ENCODE results near the gene TMEM163. TPM values are rescaled to one million over a fixed set of nuclear protein-coding genes. Genes with fewer than 3 reads are reported as not detected.

The TMEM163 gene
- total and polyA plus RNA-seq, 2 of the 13 experiments (the other 11 are each of a cell fraction or from before 2014, with no cell fraction given): 0.05 TPM; not detected in 1

DNA sequence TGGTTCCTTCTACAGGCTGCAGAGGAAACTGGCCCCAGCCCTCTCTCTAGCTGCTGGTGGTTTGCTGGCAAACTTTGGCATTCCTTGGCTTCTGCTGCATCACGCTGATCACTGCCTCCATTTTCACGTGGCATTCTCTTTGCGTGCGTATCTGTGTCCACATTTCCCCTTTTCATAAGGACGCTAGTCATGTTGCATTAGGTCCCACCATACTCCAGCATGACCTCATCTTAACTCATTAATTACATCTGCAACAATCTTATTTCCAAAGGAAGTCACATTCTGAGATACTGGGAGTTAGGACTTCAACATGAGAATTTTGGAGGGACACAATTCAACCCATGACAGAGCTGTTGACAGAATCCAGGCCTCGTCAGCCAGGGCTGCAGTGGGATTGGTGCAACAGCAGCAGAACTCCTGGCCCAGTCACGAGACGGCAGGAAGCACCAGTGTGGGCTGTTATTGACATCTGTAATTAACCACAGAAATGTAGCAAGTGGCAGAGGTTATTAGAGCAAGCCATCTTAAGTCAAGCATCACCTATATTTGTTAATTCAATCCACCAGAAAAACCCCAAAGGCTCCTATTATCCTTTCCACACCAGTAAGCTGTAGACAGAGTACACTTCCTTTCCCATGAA, 132.4 kb downstream of the TMEM163 start:
- no TSS peak for BruUV-seq (replicated peaks)
- 38% methylated on average over 8 of the region's 8 CpGs for whole genome bisulfite sequencing (ENCODE audit: low lambda C conversion rate)
- no peaks in the 10 kb centered on the region; a peak in 1 of 5 replicates for H3K27me3 ChIP-seq (ENCODE audit: control insufficient read depth in 1 of 2, insufficient read depth in 2 of 2, low read length in 2 of 2)
- no peak overlapping the region for H3K4me3 ChIP-seq (replicated peaks in 1 of 3; ENCODE audit: insufficient read depth in 1 of 3, low read depth in 2 of 3, low read length in 3 of 3)
- DNase-seq (ENCODE audit: low spot score): no peak
- in situ Hi-C loops (cut with HindIII; ENCODE audit: extremely low pct_ligation_motif_present, low pct_unique_long_range_greater_than_20kb): no loop called here
- no peak overlapping the region for H2AFZ ChIP-seq (ENCODE audit: low read length)
- no peak for ATAC-seq
- ChIA-PET POLR2A (no interaction called here), CTCF (ENCODE audit: low intra/inter-chr PET ratio, low total read pairs) (no interaction called here)
- H3K9me3 ChIP-seq (ENCODE audit: low read length): peaks cover 20% of the 10 kb centered on the region
- H4K20me1 ChIP-seq (ENCODE audit: insufficient read depth, low read length): no peaks in the 10 kb centered on the region
- H3K27ac ChIP-seq (ENCODE audit: extremely low read length, insufficient read depth, low read length): no peak overlapping the region
- no peaks in the 10 kb centered on the region for H3K79me2 ChIP-seq (ENCODE audit: insufficient read depth, low read length)
- no peaks in the 10 kb centered on the region for H3K36me3 ChIP-seq (replicated peaks in 1 of 2; ENCODE audit: control insufficient read depth in 1 of 2, insufficient read depth in 2 of 2, low read length in 2 of 2)
- FAIRE-seq: no peak
- no peak overlapping the region for H3K4me2 ChIP-seq (ENCODE audit: low read depth, low read length)
- intact Hi-C loops (cut with micrococcal nuclease; ENCODE audit: unreplicated experiment): no loop called here
- peaks cover 25% of the 10 kb centered on the region for H3K4me1 ChIP-seq (ENCODE audit: insufficient read depth, low read length)
- no peak for TF ChIP-seq ZNF225 (CRISPR knock-in tag; IDR thresholded peaks at IDR 0.05)
- no peak overlapping the region for H3K9ac ChIP-seq (ENCODE audit: insufficient read depth, low read depth, low read length)

DNA sequence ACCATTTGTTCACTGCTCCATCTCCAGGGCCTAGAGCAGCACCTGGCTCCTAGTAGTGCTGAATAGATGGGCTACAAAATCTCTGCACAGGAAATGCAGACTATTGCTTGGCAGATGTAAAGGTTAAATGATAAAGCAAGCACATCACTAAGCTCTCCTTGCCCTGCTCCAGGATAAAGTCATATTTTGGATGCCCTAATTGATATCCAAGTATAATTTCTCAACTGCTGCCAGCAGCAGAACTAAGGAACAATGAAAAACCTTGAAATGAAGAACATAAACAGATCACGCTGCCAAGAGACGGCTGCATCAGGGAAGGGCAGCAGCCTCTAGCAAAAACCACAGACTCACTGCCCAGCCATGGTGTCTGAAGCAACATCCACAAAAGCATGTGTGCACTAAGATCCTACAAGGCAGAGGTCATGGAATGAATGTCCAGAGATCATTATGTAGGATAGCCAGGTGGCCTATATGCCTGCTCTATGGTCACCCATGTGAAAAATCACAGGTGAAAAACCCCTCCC, 134.7 kb downstream of the TMEM163 start:
- TF ChIP-seq, protein P1, sequence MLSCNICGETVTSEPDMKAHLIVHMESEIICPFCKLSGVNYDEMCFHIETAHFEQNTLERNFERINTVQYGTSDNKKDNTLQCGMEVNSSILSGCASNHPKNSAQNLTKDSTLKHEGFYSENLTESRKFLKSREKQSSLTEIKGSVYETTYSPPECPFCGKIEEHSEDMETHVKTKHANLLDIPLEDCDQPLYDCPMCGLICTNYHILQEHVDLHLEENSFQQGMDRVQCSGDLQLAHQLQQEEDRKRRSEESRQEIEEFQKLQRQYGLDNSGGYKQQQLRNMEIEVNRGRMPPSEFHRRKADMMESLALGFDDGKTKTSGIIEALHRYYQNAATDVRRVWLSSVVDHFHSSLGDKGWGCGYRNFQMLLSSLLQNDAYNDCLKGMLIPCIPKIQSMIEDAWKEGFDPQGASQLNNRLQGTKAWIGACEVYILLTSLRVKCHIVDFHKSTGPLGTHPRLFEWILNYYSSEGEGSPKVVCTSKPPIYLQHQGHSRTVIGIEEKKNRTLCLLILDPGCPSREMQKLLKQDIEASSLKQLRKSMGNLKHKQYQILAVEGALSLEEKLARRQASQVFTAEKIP (CRISPR knock-in tag; IDR thresholded peaks at IDR 0.05; ENCODE audit: borderline replicate concordance): no peak
- TF ChIP-seq ZKSCAN8 (CRISPR knock-in tag; IDR thresholded peaks at IDR 0.05; ENCODE audit: borderline replicate concordance) (no peak), ZNF232 (CRISPR knock-in tag; IDR thresholded peaks at IDR 0.05; ENCODE audit: borderline replicate concordance) (no peak), MYC (CRISPR knock-in tag; IDR thresholded peaks at IDR 0.05; ENCODE audit: borderline replicate concordance) (no peak), JUNB (CRISPR knock-in tag; IDR thresholded peaks at IDR 0.05; ENCODE audit: borderline replicate concordance) (no peak), ZNF329 (CRISPR knock-in tag; IDR thresholded peaks at IDR 0.05; ENCODE audit: low read depth) (no peak)
- Histone ChIP-seq H3K79me2 (ENCODE audit: insufficient read depth, low read length) (no peaks in the 10 kb centered on the region), H3K4me3 (replicated peaks in 1 of 3; ENCODE audit: insufficient read depth in 1 of 3, low read depth in 2 of 3, low read length in 3 of 3) (no peak overlapping the region), H3K9me3 (ENCODE audit: low read length) (no peaks in the 10 kb centered on the region), H3K36me3 (replicated peaks in 1 of 2; ENCODE audit: control insufficient read depth in 1 of 2, insufficient read depth in 2 of 2, low read length in 2 of 2) (no peaks in the 10 kb centered on the region), H3K9ac (ENCODE audit: insufficient read depth, low read depth, low read length) (no peak overlapping the region), H3K27ac (ENCODE audit: extremely low read length, insufficient read depth, low read length) (no peak overlapping the region), H4K20me1 (ENCODE audit: insufficient read depth, low read length) (no peaks in the 10 kb centered on the region), H2AFZ (ENCODE audit: low read length) (no peak overlapping the region), H3K4me2 (ENCODE audit: low read depth, low read length) (no peak overlapping the region), H3K27me3 (ENCODE audit: control insufficient read depth in 1 of 2, insufficient read depth in 2 of 2, low read length in 2 of 2) (peaks cover 0 to 4% of the 10 kb centered on the region in 2 experiments; a peak in 1 of 5 replicates), H3K4me1 (ENCODE audit: insufficient read depth, low read length) (peaks cover 19% of the 10 kb centered on the region)
- ATAC-seq: no peak
- FAIRE-seq: no peak
- ChIA-PET POLR2A (no interaction called here), CTCF (ENCODE audit: low intra/inter-chr PET ratio, low total read pairs) (no interaction called here)
- 52% methylated on average over 2 of the region's 2 CpGs for WGBS (ENCODE audit: low lambda C conversion rate)
- no peak for DNase-seq (ENCODE audit: low spot score)
- no TSS peak for BruUV-seq (replicated peaks)
- intact Hi-C loops (cut with micrococcal nuclease; ENCODE audit: unreplicated experiment): no loop called here
- in situ Hi-C loops (cut with HindIII; ENCODE audit: extremely low pct_ligation_motif_present, low pct_unique_long_range_greater_than_20kb): no loop called here

Measured in HepG2 (cell line).